HPDE6-E6E7 (cell line): Measurements from ENCODE around the gene CAPSL.
"Not testable (repeated sequence)": the region's sequence is repeated elsewhere in the genome, so short reads cannot be mapped to it uniquely, and the experiment has no call there.

Experiments
- DNase-seq: peaks from one replicate; pipeline ENCODE4 v3.0.0; 2011; ENCODE audit warnings: missing footprints; ENCODE audit errors: extremely low spot score

Gene CAPSL

DNA sequence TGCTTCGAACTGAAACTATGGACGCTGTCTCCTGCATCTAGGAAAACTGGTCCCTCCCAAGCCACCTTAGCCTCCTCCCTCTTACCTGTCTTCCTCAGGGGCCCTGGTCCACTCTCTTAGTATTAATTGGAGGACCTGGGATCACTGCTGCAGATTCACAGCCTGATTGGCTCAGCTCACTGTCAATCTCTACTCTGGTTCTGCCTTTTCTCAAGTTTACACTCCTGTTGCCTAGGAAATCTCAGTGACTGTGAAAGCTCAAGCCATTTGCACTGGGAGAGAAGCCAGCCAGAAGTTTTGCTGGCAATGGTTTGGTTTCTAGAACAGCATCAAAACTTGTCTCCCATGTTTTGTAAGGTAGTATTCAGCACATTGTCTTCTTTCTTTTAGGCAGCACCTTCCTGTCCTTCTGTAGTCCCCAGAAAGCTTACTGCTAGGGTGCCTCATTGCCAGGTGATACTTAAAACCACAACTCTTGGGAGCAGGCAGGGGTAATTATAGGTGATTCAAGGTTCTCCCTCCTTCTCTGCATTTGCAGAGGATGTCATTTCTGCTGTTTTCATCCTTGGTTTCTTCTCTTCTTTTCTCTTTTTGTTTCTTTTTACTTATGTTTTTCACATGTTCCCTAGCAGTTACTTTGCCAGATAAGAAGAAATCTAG lies at the start of gene CAPSL:
CAPSL (minus strand) TSS at position 55 of the 660 bp plus-strand sequence. CDS start 17,502 bp downstream, outside the sequence.
- DNase-seq, result peak; percentile 19

DNA sequence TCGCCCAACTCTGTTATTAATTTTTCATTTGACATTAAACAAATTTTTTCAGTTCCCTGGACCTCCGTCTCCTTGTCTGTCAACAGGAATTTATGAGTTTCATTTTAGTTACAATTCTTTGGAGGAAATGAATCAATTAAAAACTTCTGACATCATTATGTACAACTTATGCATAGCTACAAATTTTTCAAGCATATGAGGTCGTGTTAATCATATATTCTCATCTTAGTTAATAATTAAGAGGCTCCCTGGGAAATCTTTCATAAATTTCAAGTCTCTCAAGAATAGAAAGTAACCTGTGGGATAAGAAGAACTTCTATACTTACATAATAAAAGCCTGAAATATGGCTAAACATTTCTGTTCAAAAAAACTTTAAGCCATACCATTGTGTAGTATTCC lies 49.4 kb upstream of the CAPSL start:
- DNase-seq, result no peak

DNA sequence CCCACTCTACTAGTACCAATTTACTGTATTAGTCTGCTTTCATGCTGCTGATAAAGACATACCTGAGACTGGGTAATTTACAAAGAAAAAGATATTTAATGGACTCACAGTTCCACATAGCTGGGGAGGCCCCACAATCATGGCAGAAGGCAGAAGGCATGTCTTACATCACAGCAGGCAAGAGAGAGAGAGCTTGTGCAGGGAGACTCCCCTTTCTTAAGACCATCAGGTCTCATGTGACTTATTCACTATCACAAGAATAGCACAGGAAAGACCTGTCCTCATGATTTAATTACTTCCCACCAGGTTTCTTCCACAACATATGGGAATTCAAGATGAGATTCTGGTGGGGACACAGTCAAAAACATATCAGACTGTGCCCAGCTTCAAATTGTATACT lies 41.3 kb upstream of the CAPSL start:
- no peak for DNase-seq

DNA sequence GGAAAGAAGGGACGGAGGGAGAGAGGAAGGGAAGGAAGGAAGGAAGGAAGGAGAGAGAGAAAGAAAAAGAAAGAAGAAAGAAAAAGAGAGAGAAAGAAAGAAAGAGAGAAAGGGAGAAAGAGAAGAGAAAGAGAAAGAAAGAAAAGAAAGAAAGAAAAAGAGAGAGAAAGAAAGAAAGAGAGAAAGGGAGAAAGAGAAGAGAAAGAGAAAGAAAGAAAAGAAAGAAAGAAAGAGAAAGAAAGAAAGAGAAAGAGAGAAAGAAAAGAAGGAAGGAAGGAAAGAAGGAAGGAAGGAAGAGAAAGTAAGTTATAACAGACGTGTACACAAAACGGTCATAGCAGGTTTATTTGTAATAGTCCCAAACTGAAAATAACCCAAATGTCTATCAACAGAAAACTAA lies 38.4 kb upstream of the CAPSL start:
- DNase-seq, result not testable (repeated sequence)

DNA sequence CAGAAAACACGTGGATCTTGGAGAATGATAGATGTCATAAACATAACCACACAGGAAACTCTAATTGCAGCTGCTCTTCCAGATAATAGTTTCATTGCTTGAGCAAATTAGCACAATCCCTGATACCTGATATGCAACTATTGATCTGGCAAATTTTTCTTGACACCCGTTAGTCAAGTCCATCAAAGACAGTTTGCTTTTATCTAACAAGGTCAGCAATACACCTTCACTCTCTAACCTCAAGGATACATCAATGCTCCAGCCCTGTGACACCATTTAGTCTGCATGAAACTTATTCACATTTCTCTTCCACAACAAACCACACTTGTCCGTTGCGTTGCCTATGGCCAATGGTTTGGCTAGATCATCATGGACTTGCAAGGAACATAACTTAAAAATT lies 36.1 kb upstream of the CAPSL start:
- no peak for DNase-seq

DNA sequence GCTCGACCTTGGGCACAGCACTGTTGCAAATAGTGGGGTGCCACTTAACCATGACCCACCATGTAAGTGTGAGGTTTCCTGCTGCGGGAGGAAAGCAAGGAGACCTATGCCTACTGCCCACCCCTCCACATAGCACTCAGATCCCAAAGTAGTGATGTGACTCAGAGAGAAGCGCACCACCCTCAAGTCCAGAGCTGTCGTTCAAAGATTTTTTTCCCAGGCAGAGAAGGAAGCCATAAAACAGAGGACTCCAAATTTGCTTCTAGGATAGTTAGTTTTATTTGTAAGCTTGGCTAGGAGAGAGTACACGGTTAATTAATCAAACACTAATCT lies 33.4 kb upstream of the CAPSL start:
- no peak for DNase-seq

DNA sequence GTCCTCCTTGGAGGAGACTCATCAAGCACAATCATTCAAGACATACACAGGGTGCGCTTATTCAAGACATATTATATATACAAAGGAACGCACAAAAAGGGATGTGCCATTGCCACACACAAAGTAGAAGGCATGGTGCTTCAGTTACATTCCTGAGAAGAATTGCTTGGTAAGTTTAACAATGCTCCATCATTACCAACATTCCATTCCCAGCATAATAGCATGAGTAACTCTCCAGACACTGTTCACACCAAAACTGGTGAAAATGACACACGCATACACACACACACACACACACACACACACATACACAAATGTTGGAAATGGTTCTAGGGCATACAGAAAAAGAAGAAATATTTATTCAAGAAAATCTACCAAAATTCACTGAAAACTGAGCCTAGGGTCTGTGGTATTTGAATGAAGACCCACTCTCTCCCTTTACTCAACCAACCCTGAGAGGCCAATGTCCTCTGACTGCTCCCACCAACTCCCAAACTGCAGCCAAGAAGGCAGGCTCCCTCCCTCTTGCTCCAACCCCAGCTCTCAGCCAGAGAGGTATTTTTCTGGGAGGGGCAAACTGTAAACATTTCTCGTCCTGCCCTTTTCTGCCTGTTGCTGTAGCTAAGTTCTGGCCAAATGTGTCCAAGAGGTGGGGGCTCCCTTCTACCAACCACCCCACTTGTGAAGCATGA lies 32.9 kb upstream of the CAPSL start:
- no peak for DNase-seq

DNA sequence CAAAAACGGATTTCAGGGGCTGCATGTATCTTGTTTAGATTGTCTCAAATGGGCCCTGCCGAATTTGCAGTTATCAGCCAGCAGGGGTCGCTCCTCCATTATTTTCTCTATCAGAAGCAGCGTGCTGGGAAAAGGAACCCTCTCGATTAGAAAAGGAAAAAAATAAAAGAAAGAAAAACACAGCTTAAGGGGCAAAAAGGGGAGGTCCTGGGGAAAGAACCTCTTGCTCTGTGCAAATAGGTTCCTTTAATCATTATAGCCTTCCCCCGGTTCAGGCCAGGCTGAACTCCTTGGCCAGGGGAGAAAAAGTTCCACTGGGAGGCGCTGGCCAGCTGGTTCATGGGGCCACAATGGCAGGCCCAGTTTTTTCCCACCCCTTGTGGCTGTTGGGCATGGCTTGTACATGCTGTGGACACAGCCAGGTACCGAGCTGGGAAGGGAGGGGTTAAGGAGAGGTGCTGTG lies 25.0 kb upstream of the CAPSL start:
- DNase-seq, result no peak

DNA sequence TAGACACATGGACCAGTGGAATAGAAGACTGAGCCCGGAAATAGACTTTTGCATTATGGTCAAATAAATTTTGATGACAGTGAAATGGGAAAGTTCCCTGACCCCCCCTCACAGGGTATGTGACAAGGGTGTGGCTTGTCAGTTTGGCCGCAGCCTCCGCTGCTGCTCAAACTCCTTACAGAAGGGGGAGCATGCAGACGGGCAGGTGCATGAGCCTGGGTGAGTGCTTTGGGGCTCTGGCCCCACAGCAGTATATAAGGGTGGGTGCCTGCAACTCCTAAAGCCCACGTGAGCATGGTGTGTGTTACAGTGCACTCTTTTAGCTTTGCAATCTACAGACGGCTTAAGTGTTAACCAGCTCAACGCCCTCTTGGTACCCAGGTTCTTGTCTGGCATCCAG lies 21.9 kb upstream of the CAPSL start:
- DNase-seq, result no peak

DNA sequence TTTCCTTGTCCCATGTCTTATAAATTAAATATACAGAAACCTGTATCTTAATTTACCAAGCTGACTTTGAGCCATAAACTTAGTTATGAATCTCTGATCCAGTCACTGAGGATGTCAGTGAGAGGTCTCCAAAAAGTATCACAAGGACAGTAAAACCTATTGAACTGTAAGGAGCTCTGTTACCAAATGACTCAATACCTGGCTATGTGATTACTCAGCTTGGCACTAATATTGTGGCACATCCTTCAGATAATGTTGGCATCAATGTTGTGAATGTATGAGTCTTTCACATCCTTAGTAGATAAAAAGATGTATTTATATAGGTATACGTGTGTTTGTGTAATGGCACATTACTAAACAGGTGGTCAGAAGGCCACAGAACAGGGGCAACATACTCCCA lies 18.0 kb upstream of the CAPSL start:
- no peak for DNase-seq

DNA sequence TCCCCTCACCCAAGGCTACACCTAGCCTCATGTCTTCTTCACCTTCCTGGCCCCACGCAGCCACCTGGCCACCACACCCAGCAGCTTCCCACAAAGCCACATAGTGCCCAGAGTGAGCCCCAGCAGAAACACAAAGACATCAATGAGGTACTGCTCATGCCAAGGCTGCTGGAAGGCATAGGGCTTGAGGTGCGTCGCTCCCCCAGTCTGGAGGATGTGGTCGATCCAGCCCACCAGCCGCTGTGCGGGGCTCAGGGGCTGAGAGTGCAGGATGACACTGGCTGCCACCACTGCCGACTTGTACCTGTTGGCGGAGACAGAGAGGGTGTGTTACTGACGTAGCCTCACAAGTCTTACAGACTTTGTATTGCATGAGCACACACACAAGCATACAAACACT lies 15.8 kb upstream of the CAPSL start:
- no peak for DNase-seq

DNA sequence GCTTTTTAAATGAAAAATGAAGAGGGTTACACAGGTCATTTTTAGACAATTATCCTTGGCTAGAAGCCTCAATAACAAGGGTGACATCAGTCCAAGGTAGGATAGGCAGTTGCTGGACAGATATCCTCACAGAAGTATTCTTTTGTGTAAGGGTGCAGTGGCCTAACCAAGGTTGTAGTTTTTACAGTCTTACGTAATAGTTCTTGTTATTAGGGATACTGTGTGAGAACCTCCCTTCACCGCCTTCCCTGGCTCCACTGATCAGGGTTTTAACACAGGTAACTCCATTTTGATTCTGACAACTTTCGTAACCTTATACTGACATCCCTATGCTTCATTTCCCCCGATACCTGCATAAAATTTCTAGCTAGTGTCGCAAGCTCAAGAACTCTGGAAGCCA lies 8.7 kb upstream of the CAPSL start:
- DNase-seq, result no peak

DNA sequence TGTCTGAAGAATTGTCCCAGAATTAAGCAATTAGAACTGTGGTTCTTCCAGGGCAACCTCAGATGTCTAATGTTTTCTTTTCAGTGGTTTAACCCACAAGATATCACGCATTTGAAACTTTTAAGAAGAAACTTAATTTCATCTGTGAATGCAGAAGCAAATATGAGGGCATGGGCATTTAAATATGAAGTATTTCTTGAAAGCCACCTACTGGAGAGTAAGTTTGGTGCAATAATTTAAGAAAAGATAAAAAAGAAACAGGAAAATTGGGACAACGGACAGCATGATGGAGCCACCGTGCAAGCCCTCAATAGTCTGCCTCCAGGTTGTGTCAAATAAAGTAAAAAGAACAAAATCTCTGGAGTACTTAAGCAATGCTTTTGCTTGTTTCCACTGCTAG lies 1.2 kb upstream of the CAPSL start:
- no peak for DNase-seq

DNA sequence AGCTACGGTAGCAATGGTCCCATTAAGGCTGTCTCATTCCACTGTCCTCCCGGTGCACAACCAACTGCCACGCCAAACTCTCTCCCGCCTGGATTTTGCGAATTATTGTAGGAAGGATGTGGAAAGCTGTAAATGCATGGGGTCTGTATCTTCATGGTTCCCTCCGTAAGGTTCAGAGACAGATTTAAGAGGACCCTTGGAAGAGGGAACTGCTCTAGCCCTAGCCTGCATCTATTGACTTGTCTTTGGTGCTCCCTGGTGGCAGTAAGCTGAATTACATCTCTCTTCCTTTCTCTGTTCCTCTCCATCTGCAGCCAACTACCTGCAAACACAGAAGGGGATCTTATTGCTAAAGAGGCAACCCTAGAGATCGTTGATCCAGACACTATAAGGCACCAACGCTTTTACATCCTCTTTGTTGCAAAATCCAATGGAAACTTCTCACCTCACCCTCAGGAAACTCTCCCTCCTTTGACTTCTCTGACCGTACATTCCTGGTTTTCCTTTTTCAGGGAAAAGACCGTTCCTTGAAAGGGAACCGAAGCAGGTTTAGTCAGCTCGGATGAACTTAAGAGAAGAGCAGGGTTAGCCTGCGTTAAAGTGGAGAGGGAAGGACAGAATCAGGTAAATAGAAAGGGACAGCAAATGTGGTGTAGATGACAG lies 11.9 kb downstream of the CAPSL start:
- DNase-seq, result peak; percentile 36

DNA sequence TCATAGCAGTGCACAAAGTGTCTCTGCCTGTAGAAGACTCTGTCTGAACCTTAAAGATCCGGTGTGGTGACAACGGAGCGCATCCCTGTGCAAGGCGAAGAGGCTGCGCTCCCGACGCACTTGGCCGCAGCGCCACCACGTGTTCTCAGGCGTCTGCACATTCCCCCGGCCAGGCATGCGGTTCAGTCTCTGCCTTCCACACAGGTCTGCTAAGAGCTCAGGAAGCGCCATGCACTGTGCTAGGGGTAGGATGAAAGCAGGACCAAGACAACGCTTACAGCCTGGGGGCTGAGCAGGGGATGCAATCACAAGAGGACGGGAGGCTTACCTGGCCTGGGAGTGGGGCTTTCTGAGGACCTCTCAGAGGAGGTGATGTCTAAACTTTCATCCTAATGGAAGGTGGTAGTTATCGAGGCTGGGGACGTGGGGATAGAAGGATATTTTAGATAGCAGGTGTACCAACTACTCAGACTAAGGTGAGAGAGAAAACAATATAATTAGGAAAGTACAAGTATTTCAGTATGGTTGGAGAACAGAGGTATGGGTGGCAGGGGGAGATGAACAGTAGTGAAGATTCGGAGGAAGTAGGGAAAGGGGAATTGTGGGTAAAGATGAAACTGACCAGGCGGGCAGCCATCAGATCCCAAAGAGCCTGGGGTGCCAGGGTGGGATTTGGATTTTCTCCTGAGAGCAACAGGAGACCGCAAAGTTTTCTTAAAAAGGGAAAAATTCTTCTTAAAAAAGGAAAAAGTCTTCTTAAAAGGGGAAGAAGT lies 13.3 kb downstream of the CAPSL start:
- DNase-seq, result peak; percentile 43

DNA sequence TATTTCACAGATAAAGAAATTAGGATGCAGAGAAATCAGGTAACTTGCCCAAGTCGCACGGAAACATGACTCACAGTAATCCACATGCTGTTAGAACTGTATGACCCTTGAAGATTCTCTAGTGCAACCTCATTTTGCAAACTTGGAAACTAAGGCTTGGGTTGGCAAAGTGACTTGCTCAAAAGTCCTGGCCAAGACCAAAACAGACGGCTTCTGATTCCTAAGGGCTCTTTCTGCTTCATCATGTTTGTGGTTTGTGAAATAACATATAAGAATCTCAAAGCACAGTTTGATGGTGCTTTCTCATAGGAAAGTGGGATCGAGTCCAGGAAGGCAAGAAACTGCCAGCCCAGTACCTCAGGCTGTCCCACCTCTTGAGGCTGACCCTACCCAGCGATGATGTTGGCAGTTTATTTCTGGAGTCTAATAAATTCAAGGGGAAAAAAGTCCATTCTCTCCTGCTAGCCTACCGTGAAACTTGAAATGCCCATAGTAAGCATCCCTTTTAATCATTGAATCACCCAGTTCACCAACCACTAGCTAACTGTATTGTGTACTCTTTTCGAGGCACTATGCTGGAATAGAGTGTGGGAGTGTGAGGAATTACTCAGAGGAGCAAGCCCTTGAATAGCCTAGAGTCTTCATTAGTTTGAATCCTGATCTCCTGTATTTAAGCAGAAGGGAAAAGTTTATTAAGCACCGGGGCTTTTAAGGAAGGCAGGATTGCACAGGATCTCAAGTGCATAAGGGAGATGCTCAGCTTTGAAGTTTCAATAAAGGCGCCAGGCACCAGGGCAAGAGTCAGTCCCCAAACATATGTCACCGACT lies 14.1 kb downstream of the CAPSL start:
- no peak for DNase-seq

DNA sequence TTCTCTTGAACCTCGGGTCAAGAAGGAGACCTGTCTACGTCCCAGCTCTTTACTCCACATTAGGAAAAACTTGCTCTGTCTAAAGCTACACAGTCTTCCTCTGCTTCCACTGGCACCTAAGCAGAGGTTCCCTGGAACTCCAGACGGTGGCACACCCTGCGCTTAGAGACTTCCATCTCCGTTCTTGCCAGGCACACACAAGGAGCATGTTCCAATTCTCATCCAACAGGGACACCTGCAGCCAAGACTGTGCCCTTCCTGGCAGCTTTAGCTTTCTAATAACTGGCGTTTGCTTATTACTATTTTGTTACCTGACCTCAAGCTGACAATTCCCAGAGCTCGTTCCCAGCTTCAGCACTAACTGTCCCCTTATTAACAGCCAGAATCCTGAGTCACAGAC lies 16.0 kb downstream of the CAPSL start:
- DNase-seq, result no peak

DNA sequence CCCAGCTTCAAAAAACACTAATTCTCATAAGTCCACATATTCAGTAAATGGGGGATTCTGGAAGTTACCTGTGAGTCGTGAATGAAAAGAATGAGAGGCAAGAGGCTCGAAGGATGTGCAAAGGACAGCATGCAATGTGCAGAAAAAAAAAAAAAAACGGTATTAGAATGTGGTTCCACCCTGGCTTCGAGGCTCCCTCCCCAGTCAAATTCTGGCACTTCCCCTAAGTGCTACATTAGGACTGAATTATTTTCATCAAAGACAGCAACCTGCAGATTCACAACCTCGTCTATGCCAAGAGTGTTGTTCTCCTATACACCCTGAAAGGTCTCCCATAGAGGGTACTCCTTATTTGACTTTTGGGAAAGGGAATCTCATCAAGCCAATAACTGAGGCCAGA lies 16.5 kb downstream of the CAPSL start:
- DNase-seq, result no peak

DNA sequence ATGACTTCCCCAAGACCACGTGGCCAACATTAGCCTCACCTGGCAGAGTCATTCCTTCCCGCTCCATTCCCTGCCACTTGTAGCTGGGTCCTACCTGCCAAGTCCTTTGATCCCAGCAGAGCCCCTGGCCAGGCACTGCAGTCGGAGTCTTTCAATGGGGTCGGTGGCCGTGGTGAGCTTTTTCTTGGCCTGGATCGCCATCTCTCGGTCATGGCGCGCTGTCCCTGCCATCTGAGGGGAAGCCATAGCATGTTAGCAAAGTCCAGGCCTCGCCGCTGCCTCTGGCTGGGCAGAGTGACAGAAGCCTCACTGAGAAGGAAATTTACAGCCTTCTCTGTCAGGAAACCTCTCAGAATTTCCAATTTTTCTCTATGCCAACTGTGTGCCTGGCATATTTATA lies 17.5 kb downstream of the CAPSL start:
- no peak for DNase-seq

DNA sequence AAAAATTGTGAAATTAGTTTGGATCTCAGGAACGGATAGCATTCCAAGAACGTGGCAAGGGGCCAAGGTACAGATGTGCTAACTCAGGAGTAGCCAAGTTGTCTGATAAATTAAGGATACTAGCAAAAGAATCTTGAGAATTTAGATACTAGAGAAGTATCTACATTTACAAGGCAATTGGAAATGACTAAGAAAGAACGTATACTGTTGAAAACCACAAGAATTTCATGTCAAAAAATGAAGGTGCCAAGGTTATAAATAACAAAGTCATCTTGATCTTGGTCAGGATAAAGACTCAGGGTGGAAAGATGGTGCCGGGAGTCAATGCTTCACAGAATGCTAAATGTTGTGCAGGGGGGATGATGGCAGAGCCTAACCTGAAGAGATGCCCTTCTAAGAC lies 19.2 kb downstream of the CAPSL start:
- DNase-seq, result no peak

DNA sequence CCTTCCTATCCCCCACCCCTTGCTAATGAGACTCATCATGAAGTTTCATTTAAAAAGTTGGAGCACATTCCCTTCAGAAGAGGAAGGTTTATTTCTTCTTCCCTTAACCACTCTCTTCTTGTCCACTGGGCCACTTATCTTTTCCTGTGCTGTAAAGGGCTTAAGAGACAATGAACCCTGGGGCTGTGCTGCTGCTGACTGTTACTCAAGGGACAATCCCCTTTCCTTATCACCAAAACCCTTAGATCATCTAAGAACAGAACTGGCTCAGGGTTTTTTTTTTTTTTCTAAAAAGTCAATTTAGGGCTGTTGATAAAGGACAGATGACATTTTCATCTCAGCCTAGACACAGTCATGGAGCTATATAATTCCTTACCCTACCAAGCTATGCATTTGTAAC lies 29.6 kb downstream of the CAPSL start:
- no peak for DNase-seq

DNA sequence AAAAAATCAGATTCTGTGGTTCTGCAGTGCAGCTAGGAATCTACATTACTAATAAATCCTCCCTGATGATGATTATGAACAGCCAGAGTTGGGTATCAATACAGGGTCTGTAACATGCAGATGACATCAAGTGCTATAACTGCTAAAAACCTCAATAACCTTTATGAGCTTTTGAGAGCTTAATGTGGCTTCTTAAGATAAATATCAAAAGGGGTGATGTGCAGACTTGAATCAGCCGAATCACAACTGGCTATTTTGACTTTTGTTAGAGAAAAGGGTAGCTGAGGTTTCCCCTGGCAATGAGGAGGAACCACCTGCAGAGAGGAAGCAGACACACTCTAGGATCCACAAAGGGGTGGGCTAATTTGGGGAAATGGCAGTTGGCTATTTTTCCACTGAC lies 30.2 kb downstream of the CAPSL start:
- DNase-seq, result no peak
